GM23338 (cell line): ENCODE data around the gene PPM1J. TPM values are rescaled to one million over a fixed set of nuclear protein-coding genes. Genes with fewer than 3 reads are reported as not detected.

Experiments
- ATAC-seq: fragments of 200-7000 bp; cut with Tn5 transposase; 3 replicates; pipeline ENCODE4 v1.9.1; 2020
- DNase-seq: peaks from one replicate; pipeline ENCODE4 v3.0.0-alpha.2; 2015; ENCODE audit warnings: low spot score
- H2AFZ ChIP-seq: fragments of 200-600 bp; sonication (generic); 2 replicates; pipeline ENCODE4 v1.8.0; 2016; ENCODE audit warnings: antibody characterized with exemption, mild to moderate bottlenecking, moderate library complexity
- H3F3A ChIP-seq: fragments of 200-600 bp; sonication (generic); replicated peaks from 2 replicates; pipeline ENCODE4 v1.8.0; 2017; ENCODE audit warnings: antibody characterized with exemption, mixed run types, low read depth
- H3K27ac ChIP-seq: fragments of 200-600 bp; sonication (generic); 2 replicates; pipeline ENCODE4 v1.6.1; 2016; ENCODE audit warnings: low read depth
- H3K27me3 ChIP-seq: fragments of 200-600 bp; sonication (generic); 2 replicates; pipeline ENCODE4 v1.8.0; 2016; ENCODE audit warnings: mild to moderate bottlenecking, mixed run types, moderate library complexity; ENCODE audit not compliant: insufficient read depth
- H3K36me3 ChIP-seq: fragments of 200-600 bp; sonication (generic); 2 replicates; pipeline ENCODE4 v1.8.0; 2016; ENCODE audit warnings: mild to moderate bottlenecking; ENCODE audit not compliant: insufficient read depth
- H3K4me1 ChIP-seq: fragments of 200-600 bp; sonication (generic); 2 replicates; pipeline ENCODE4 v1.8.0; 2016; ENCODE audit warnings: mild to moderate bottlenecking, moderate library complexity; ENCODE audit not compliant: insufficient read depth
- H3K4me2 ChIP-seq: fragments of 200-600 bp; sonication (generic); 2 replicates; pipeline ENCODE4 v1.7.1; 2017; ENCODE audit warnings: mixed run types
- H3K4me3 ChIP-seq: fragments of 200-600 bp; sonication (generic); 2 replicates; pipeline ENCODE4 v1.6.1; 2016; ENCODE audit warnings: mixed run types
- H3K79me2 ChIP-seq: fragments of 200-600 bp; sonication (generic); replicated peaks from 2 replicates; pipeline ENCODE4 v1.8.0; 2017; ENCODE audit warnings: mild to moderate bottlenecking; ENCODE audit not compliant: insufficient read depth
- H3K9me2 ChIP-seq: fragments of 200-600 bp; sonication (generic); 2 replicates; pipeline ENCODE4 v1.8.0; 2017; ENCODE audit not compliant: insufficient read depth
- H4K20me1 ChIP-seq: fragments of 200-600 bp; sonication (generic); replicated peaks from 2 replicates; pipeline ENCODE4 v1.8.0; 2017; ENCODE audit warnings: mild to moderate bottlenecking; ENCODE audit not compliant: insufficient read depth
- H3K27ac Mint-ChIP-seq: 2 replicates; pipeline ENCODE4 v1.8.0; 2020; ENCODE audit warnings: inconsistent platforms, mild to moderate bottlenecking, moderate library complexity, mixed read lengths
- H3K27me3 Mint-ChIP-seq: 3 replicates; pipeline ENCODE4 v1.8.0; 2022; ENCODE audit warnings: low read depth, mild to moderate bottlenecking, moderate library complexity, mixed read lengths, inconsistent platforms; ENCODE audit not compliant: insufficient read depth, poor library complexity
- H3K36me3 Mint-ChIP-seq: 3 replicates; pipeline ENCODE4 v1.8.0; 2021; ENCODE audit warnings: low read depth, mild to moderate bottlenecking, inconsistent platforms, moderate library complexity, mixed read lengths
- H3K4me1 Mint-ChIP-seq: 3 replicates; pipeline ENCODE4 v1.8.0; 2020; ENCODE audit warnings: mild to moderate bottlenecking, inconsistent platforms, mixed read lengths
- H3K4me3 Mint-ChIP-seq: 3 replicates; pipeline ENCODE4 v1.8.0; 2021; ENCODE audit warnings: moderate library complexity, mild to moderate bottlenecking, inconsistent platforms, mixed read lengths
- H3K9me3 Mint-ChIP-seq: 3 replicates; pipeline ENCODE4 v1.8.0; 2020; ENCODE audit warnings: moderate library complexity, mild to moderate bottlenecking, inconsistent platforms, mixed read lengths
- CREB1 ChIP-seq: fragments of 250-450 bp; sonication (Bioruptor Pico); IDR thresholded peaks from 2 replicates; pipeline ENCODE4 v1.5.0; 2020; ENCODE audit warnings: low read depth, mild to moderate bottlenecking, moderate library complexity
- CTCF ChIP-seq, 2 experiments: fragments of 200-600 bp in 1 of 2; sonication (generic) in 1 of 2; conservative IDR thresholded peaks; 2 replicates each; pipeline versions ENCODE4 v1.5.1 to v1.6.1; 2016 to 2017; ENCODE audit warnings: antibody characterized with exemption in 2 of 2, low read depth in 2 of 2, mild to moderate bottlenecking in 2 of 2, moderate library complexity in 1 of 2
- EZH2 ChIP-seq: fragments of 200-600 bp; sonication (generic); IDR thresholded peaks from one replicate; pipeline ENCODE4 v1.8.0; 2017; ENCODE audit warnings: antibody characterized with exemption, mild to moderate bottlenecking, low read depth; ENCODE audit not compliant: unreplicated experiment
- EZH2phosphoT487 ChIP-seq: fragments of 200-600 bp; sonication (generic); IDR thresholded peaks from one replicate; pipeline ENCODE4 v1.8.1; 2018; ENCODE audit warnings: antibody characterized with exemption; ENCODE audit not compliant: unreplicated experiment
- JUNB ChIP-seq: IDR thresholded peaks from one replicate; pipeline ENCODE4 v1.6.1; 2016; ENCODE audit warnings: antibody characterized with exemption; ENCODE audit not compliant: unreplicated experiment
- NANOG ChIP-seq: IDR thresholded peaks from 2 replicates; pipeline ENCODE4 v1.6.1; 2016; ENCODE audit warnings: antibody characterized with exemption, borderline replicate concordance
- POLR2AphosphoS5 ChIP-seq: IDR thresholded peaks from 2 replicates; pipeline ENCODE4 v1.6.1; 2016; ENCODE audit warnings: antibody characterized with exemption, low read depth
- STAT1 ChIP-seq: IDR thresholded peaks from one replicate; pipeline ENCODE4 v1.6.1; 2016; ENCODE audit warnings: antibody characterized with exemption; ENCODE audit not compliant: unreplicated experiment
- ZNF114 ChIP-seq: fragments of 250-450 bp; sonication (Bioruptor Pico); IDR thresholded peaks from 2 replicates; pipeline ENCODE4 v1.5.0; 2020; ENCODE audit warnings: mild to moderate bottlenecking, moderate library complexity
- polyA plus RNA-seq: library from polyadenylated mRNA; unstranded; fragments of >200 nt; fragmentation: Nextera tagmentation; extraction: Ambion mirVana; gene quantifications from 2 replicates; pipeline ENCODE4 v1.2.1, GENCODE V29; 2016
- total RNA-seq: library from RNA; depleted of rRNA; stranded (reverse); fragments of >200 nt; shearing (Covaris generic); gene quantifications from 2 replicates; pipeline ENCODE4 v1.2.3, GENCODE V29; 2014
- TF ChIP-seq, protein P1 (sequence below): IDR thresholded peaks from one replicate; pipeline ENCODE4 v1.6.1; 2018; ENCODE audit warnings: antibody characterized with exemption; ENCODE audit not compliant: unreplicated experiment

PPM1J gene
- total and polyA plus RNA-seq, 2 experiments from 2014 or later, result 19.0 to 22.4 TPM

DNA sequence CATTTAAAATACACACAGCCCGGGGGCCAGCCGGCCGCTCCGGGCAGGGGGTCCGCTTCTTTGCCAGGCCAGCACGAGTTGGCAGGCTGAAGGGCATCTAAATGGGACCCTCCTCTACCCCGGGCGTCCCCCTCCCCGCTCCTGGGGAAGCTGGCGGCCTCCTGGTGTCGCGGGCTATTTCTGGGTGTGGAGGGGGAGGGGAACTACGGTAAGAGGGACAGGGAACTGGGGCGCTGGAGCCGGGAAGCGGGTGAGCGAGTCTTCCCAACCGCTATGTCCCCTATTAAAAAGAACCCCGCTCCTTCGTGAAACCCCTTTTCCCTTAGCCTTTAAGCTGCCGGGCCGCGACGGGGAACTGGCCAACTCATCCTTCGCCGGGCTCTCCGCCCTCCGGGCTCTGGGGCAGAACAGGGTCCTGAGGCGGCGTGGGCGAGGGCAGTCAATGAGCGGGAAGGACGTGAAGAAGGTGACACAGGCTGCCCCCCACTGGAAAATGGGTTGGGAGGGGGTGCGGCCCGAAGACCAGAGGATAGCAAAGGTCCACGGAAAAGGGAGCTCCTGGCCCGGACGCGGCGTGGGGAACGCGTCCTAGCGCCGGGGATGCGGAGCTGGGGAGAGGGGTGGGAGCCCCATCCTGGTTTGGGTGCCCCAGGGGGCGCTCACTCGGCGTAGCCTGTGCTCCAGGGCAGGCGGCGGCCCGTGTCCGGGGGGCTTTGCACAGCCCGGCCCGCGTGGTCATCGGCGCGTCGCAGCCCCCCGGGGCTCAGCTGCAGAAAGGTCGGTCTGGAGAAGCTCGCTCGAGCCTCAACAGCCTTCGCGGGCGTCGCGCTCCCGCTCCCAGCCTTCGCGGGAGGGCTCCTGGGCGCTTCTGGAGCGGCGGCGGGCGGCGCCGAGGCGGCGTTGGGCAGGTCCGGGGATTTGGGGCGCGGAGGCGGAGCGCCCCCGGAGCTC is 544 bp downstream of the PPM1J start:
- Mint-ChIP-seq H3K36me3 (peaks cover 8% of the 10 kb centered on the region; the same call in 2 of the 3 replicates), H3K9me3 (no peaks in the 10 kb centered on the region), H3K27me3 (peaks cover 47% of the 10 kb centered on the region), H3K4me1 (peaks cover 48% of the 10 kb centered on the region), H3K4me3 (peak overlapping the region; percentile 87), H3K27ac (no peak overlapping the region)
- Histone ChIP-seq H3K79me2 (no peaks in the 10 kb centered on the region), H3K4me2 (peak overlapping the region; percentile 99), H2AFZ (peak overlapping the region; percentile 96), H3K36me3 (no peaks in the 10 kb centered on the region; the same call in 1 of the 2 replicates), H3K27me3 (peaks cover 39% of the 10 kb centered on the region), H3K4me3 (peak overlapping the region; percentile 95), H3K27ac (no peak overlapping the region), H3K4me1 (peaks cover 27% of the 10 kb centered on the region), H4K20me1 (no peaks in the 10 kb centered on the region; the same call in 1 of the 2 replicates), H3K9me2 (no peaks in the 10 kb centered on the region), H3F3A (peaks cover 7% of the 10 kb centered on the region)
- no peak for TF ChIP-seq POLR2AphosphoS5
- TF ChIP-seq CREB1 (CRISPR knock-in tag), result 0 out of 2 replicates have a peak, but pooled peaks have one; percentile 7
- TF ChIP-seq, protein P1, sequence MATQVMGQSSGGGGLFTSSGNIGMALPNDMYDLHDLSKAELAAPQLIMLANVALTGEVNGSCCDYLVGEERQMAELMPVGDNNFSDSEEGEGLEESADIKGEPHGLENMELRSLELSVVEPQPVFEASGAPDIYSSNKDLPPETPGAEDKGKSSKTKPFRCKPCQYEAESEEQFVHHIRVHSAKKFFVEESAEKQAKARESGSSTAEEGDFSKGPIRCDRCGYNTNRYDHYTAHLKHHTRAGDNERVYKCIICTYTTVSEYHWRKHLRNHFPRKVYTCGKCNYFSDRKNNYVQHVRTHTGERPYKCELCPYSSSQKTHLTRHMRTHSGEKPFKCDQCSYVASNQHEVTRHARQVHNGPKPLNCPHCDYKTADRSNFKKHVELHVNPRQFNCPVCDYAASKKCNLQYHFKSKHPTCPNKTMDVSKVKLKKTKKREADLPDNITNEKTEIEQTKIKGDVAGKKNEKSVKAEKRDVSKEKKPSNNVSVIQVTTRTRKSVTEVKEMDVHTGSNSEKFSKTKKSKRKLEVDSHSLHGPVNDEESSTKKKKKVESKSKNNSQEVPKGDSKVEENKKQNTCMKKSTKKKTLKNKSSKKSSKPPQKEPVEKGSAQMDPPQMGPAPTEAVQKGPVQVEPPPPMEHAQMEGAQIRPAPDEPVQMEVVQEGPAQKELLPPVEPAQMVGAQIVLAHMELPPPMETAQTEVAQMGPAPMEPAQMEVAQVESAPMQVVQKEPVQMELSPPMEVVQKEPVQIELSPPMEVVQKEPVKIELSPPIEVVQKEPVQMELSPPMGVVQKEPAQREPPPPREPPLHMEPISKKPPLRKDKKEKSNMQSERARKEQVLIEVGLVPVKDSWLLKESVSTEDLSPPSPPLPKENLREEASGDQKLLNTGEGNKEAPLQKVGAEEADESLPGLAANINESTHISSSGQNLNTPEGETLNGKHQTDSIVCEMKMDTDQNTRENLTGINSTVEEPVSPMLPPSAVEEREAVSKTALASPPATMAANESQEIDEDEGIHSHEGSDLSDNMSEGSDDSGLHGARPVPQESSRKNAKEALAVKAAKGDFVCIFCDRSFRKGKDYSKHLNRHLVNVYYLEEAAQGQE, result no peak
- ATAC-seq (peak; percentile 1), DNase-seq (peak; percentile 74)

GRCh38 chr1:112713466-112714312 is 1.4 kb downstream of the PPM1J start:
- peaks cover 27% of the 10 kb centered on the region for H3K4me1 ChIP-seq
- peaks cover 44% of the 10 kb centered on the region for H3K27me3 Mint-ChIP-seq
- H3F3A ChIP-seq, result peaks cover 7% of the 10 kb centered on the region
- H3K9me2 ChIP-seq, result no peaks in the 10 kb centered on the region
- peak overlapping the region; percentile 87 for H3K4me3 Mint-ChIP-seq
- peaks cover 48% of the 10 kb centered on the region for H3K4me1 Mint-ChIP-seq
- H3K27me3 ChIP-seq, result peaks cover 31% of the 10 kb centered on the region
- peak overlapping the region; percentile 95 for H3K4me3 ChIP-seq
- no peaks in the 10 kb centered on the region for H3K9me3 Mint-ChIP-seq
- no peaks in the 10 kb centered on the region for H3K79me2 ChIP-seq
- H2AFZ ChIP-seq, result peak overlapping the region; percentile 96; the same call in 1 of the 2 replicates
- peak; percentile 58 for DNase-seq
- H3K27ac ChIP-seq, result no peak overlapping the region
- H3K27ac Mint-ChIP-seq, result no peak overlapping the region
- H4K20me1 ChIP-seq, result no peaks in the 10 kb centered on the region; the same call in 1 of the 2 replicates
- peak; percentile 0; the same call in 2 of the 3 replicates for ATAC-seq
- H3K4me2 ChIP-seq, result peak overlapping the region; percentile 99
- peaks cover 12% of the 10 kb centered on the region; the same call in 2 of the 3 replicates for H3K36me3 Mint-ChIP-seq
- no peak for TF ChIP-seq EZH2
- TF ChIP-seq CTCF (conservative IDR thresholded peaks at IDR 0.05; ENCODE audit: low read depth in 2 of 2), result no peak
- no peak for TF ChIP-seq EZH2phosphoT487
- TF ChIP-seq ZNF114, result no peak
- no peak for TF ChIP-seq JUNB
- no peak for TF ChIP-seq STAT1
- TF ChIP-seq NANOG, result no peak
- no peaks in the 10 kb centered on the region; the same call in 1 of the 2 replicates for H3K36me3 ChIP-seq
